B cell (primary cell): ENCODE measurements around the gene RPS6KA1. TPM values are rescaled to one million over a fixed set of nuclear protein-coding genes. Genes with fewer than 3 reads are reported as not detected.

ENCODE experiments used
- ATAC-seq: fragments of 200-7000 bp; cut with Tn5 transposase; one replicate; pipeline ENCODE4 v1.10.0; 2021; ENCODE audit warnings: low read depth, mild to moderate bottlenecking, moderate number of reproducible peaks, moderate library complexity
- CTCF ChIA-PET: fragments of 350-600 bp; sonication (Branson Sonifier 250); formaldehyde crosslinking; loops from one replicate; lab custom pipeline; 2021; ENCODE audit warnings: antibody characterized with exemption, inconsistent platforms; lab: Charles Lee
- POLR2A ChIA-PET: fragments of 350-600 bp; sonication (Branson Sonifier 250); formaldehyde crosslinking; loops from one replicate; lab custom pipeline; 2021; ENCODE audit warnings: antibody characterized with exemption; lab: Charles Lee
- DNase-seq: peaks from one replicate; pipeline ENCODE4 v3.0.0; 2013
- H2AFZ ChIP-seq: 2 replicates; pipeline ENCODE4 v1.6.1; 2012; ENCODE audit warnings: mild to moderate bottlenecking, low read depth, low read length; ENCODE audit not compliant: insufficient read depth, poor library complexity, severe bottlenecking
- H3K27ac ChIP-seq, 2 donors: 1 replicate in 1 of 2; 2 replicates in 1 of 2; pipeline ENCODE4 v1.5.1; 2012 to 2013; ENCODE audit warnings: low read length in 2 of 2, mild to moderate bottlenecking in 2 of 2, moderate library complexity in 1 of 2
- H3K27me3 ChIP-seq, 4 experiments: fragments of 200-600 bp in 1 of 4; sonication (generic) in 1 of 4; replicated peaks in 1 of 4; 1 replicate in 2 of 4; 2 replicates in 2 of 4; pipeline versions ENCODE4 v1.6.1 to v1.7.0; 2013 to 2016; ENCODE audit warnings: low read length in 3 of 4, mild to moderate bottlenecking in 2 of 4, mixed read lengths in 1 of 4, moderate library complexity in 1 of 4; ENCODE audit not compliant: insufficient read depth in 4 of 4, control insufficient read depth in 3 of 4; ENCODE audit errors: control extremely low read depth in 1 of 4
- H3K36me3 ChIP-seq, 2 experiments: replicated peaks in 1 of 2; 1 replicate in 1 of 2; 2 replicates in 1 of 2; pipeline versions ENCODE4 v1.6.1 to v1.7.1; 2013; ENCODE audit warnings: low read length in 1 of 2; ENCODE audit not compliant: insufficient read depth in 2 of 2, control insufficient read depth in 1 of 2; ENCODE audit errors: control extremely low read depth in 1 of 2, extremely low read depth in 1 of 2
- H3K4me1 ChIP-seq, 2 donors: fragments of 200-600 bp in 1 of 2; sonication (generic) in 1 of 2; 1 replicate in 1 of 2; 2 replicates in 1 of 2; pipeline versions ENCODE4 v1.5.1 to v1.6.1; 2013 to 2017; ENCODE audit warnings: low read length in 2 of 2; ENCODE audit not compliant: control insufficient read depth in 2 of 2, insufficient read depth in 2 of 2
- H3K4me2 ChIP-seq: replicated peaks from 2 replicates; pipeline ENCODE3; 2012; ENCODE audit warnings: mild to moderate bottlenecking, low read depth, low read length; ENCODE audit not compliant: poor library complexity, severe bottlenecking
- H3K4me3 ChIP-seq, 5 experiments: fragments of 200-600 bp in 1 of 5; sonication (generic) in 1 of 5; 1 replicate in 3 of 5; 2 replicates in 2 of 5; pipeline versions ENCODE4 v1.5.1 to v1.7.0; 2011 to 2016; ENCODE audit warnings: low read length in 4 of 5, mild to moderate bottlenecking in 4 of 5, low read depth in 2 of 5, control low read depth in 1 of 5, moderate library complexity in 1 of 5; ENCODE audit not compliant: insufficient read depth in 1 of 5; ENCODE audit errors: control extremely low read depth in 1 of 5, extremely low read depth in 1 of 5
- H3K79me2 ChIP-seq: fragments of 200-600 bp; sonication (generic); one replicate; pipeline ENCODE4 v1.6.0; 2016; ENCODE audit warnings: low read length; ENCODE audit not compliant: control insufficient read depth, insufficient read depth
- H3K9ac ChIP-seq: fragments of 200-600 bp; sonication (generic); 2 replicates; pipeline ENCODE4 v1.6.1; 2017; ENCODE audit warnings: mild to moderate bottlenecking, low read length, moderate library complexity
- H3K9me3 ChIP-seq, 3 donors: one replicate each; pipeline versions ENCODE4 v1.6.1 to v1.7.1; 2013; ENCODE audit warnings: low read length in 2 of 3; ENCODE audit not compliant: control insufficient read depth in 2 of 3, insufficient read depth in 1 of 3; ENCODE audit errors: control extremely low read depth in 1 of 3
- H4K20me1 ChIP-seq: 2 replicates; pipeline ENCODE4 v1.6.0; 2012; ENCODE audit warnings: mild to moderate bottlenecking, low read length; ENCODE audit not compliant: insufficient read depth, control insufficient read depth, poor library complexity, severe bottlenecking
- H3K27ac Mint-ChIP-seq: one replicate; pipeline ENCODE4 v1.8.0; 2021; ENCODE audit warnings: mixed read lengths
- H3K27me3 Mint-ChIP-seq: one replicate; pipeline ENCODE4 v1.8.0; 2021; ENCODE audit warnings: mixed read lengths
- H3K4me1 Mint-ChIP-seq: one replicate; pipeline ENCODE4 v1.8.0; 2021; ENCODE audit warnings: mixed read lengths
- H3K4me3 Mint-ChIP-seq: one replicate; pipeline ENCODE4 v1.8.0; 2021; ENCODE audit warnings: mixed read lengths
- H3K9me3 Mint-ChIP-seq: one replicate; pipeline ENCODE4 v1.8.0; 2022; ENCODE audit warnings: mixed read lengths; ENCODE audit not compliant: insufficient read depth
- CTCF ChIP-seq: fragments of 200-600 bp; IDR thresholded peaks from one replicate; pipeline ENCODE4 v1.8.0; 2022; ENCODE audit warnings: antibody characterized with exemption, mild to moderate bottlenecking
- EZH2 ChIP-seq: IDR thresholded peaks from 2 replicates; pipeline ENCODE4 v1.6.1; 2012; ENCODE audit warnings: borderline replicate concordance, low read depth, mild to moderate bottlenecking, moderate library complexity, low read length; ENCODE audit not compliant: insufficient read depth, poor library complexity, severe bottlenecking
- WGBS: methylation state at CpG from one replicate; pipeline ENCODE4 v1.1.5; 2013; ENCODE audit warnings: missing lambda C conversion rate; ENCODE audit not compliant: insufficient coverage; 5-methylcytosine and 5-hydroxymethylcytosine counted together
- intact Hi-C: fragments of 100-400 bp; cut with micrococcal nuclease; formaldehyde crosslinking; loops from one replicate; pipeline ENCODE4 v1.10.0; 2022
- polyA plus RNA-seq: library from polyadenylated mRNA; depleted of rRNA; stranded (reverse); fragments of >200 nt; gene quantifications from 2 replicates; pipeline ENCODE4 v1.2.3, GENCODE V29; 2012
- total RNA-seq, 2 donors: library from RNA; stranded (reverse); fragments of 120-200 nt in 1 of 2; gene quantifications; 1 replicate in 1 of 2; 2 replicates in 1 of 2; pipeline versions ENCODE4 v1.2.3 to v1.2.4, GENCODE V29; 2013 to 2022

RPS6KA1 gene
- total and polyA plus RNA-seq, 2 donors (not counting 1 experiment from before 2014, with no cell fraction given) = 72.0 to 99.9 TPM

GRCh38 chr1:26524181-26524580 lies 5.4 kb upstream of the RPS6KA1 start:
- Mint-ChIP-seq H3K27ac (no peak overlapping the region), H3K9me3 (no peaks in the 10 kb centered on the region), H3K4me3 (no peak overlapping the region), H3K4me1 (peaks cover 2% of the 10 kb centered on the region), H3K27me3 (peaks cover 14% of the 10 kb centered on the region)
- Histone ChIP-seq H3K27ac (no peak overlapping the region), H3K4me2 (no peak overlapping the region), H3K9me3 (no peaks in the 10 kb centered on the region), H3K4me3 (no peak overlapping the region), H2AFZ (no peak overlapping the region), H3K9ac (no peak overlapping the region), H3K4me1 (peaks cover 0 to 2% of the 10 kb centered on the region in 2 donors), H3K79me2 (no peaks in the 10 kb centered on the region), H3K36me3 (no peaks in the 10 kb centered on the region), H3K27me3 (peaks cover 0 to 3% (median 0%) of the 10 kb centered on the region in 4 experiments), H4K20me1 (no peaks in the 10 kb centered on the region)
- ATAC-seq (no peak), DNase-seq (no peak)
- intact Hi-C loops = no loop called here
- POLR2A ChIA-PET = interaction anchor here (0.6 to 0.9 kb wide), 2 partner anchors 11 to 403 kb away, joined by 3 to 5 read pairs; no protein-coding TSS in a partner anchor
- WGBS = 85% methylated on average over 4 of the region's 4 CpGs
- CTCF ChIA-PET = interaction anchor here (0.7 to 1.0 kb wide), 3 partner anchors 16 to 553 kb away, joined by 3 to 4 read pairs (median 3); no protein-coding TSS in a partner anchor
- TF ChIP-seq EZH2 (no peak), CTCF (no peak)

- CTCF ChIA-PET = interaction anchor here (1.1 kb wide), 1 partner anchor 15 kb away, joined by 3 read pairs; no protein-coding TSS in a partner anchor
- intact Hi-C loops = no loop called here
- no peaks in the 10 kb centered on the region for H3K9me3 Mint-ChIP-seq
Observed at GRCh38 chr1:26526287-26526686, 3.3 kb upstream of the RPS6KA1 start.

More at GRCh38 chr1:26526287-26526686, 3.3 kb upstream of the RPS6KA1 start:
- H3K27me3 Mint-ChIP-seq = peaks cover 14% of the 10 kb centered on the region
- Histone ChIP-seq H3K9me3 (no peaks in the 10 kb centered on the region), H3K4me3 (no peak overlapping the region), H4K20me1 (peaks cover 12% of the 10 kb centered on the region), H3K4me2 (no peak overlapping the region), H3K9ac (no peak overlapping the region), H3K79me2 (peaks cover 15% of the 10 kb centered on the region), H3K36me3 (no peaks in the 10 kb centered on the region), H3K27ac (no peak overlapping the region), H3K4me1 (peaks cover 12 to 17% of the 10 kb centered on the region in 2 donors), H2AFZ (no peak overlapping the region), H3K27me3 (peaks cover 0 to 3% (median 0%) of the 10 kb centered on the region in 4 experiments)
- H3K27ac Mint-ChIP-seq = no peak overlapping the region
- no peak overlapping the region for H3K4me3 Mint-ChIP-seq
- TF ChIP-seq CTCF = no peak
- TF ChIP-seq EZH2 = no peak
- DNase-seq = no peak
- H3K4me1 Mint-ChIP-seq = peaks cover 15% of the 10 kb centered on the region
- no peak for ATAC-seq
- no CpG with 5 or more reads among the region's 5 CpGs for WGBS
- POLR2A ChIA-PET = no interaction called here
